ENCODE data around the gene BPTF. TPM values are rescaled to one million over a fixed set of nuclear protein-coding genes. Genes with fewer than 3 reads are reported as not detected.
"Not testable (repeated sequence)": the region's sequence is repeated elsewhere in the genome, so short reads cannot be mapped to it uniquely, and the experiment has no call there.

BPTF gene
- total and polyA plus RNA-seq, 12 donors: 17.3 to 91.6 (median 62.2) TPM

DNA sequence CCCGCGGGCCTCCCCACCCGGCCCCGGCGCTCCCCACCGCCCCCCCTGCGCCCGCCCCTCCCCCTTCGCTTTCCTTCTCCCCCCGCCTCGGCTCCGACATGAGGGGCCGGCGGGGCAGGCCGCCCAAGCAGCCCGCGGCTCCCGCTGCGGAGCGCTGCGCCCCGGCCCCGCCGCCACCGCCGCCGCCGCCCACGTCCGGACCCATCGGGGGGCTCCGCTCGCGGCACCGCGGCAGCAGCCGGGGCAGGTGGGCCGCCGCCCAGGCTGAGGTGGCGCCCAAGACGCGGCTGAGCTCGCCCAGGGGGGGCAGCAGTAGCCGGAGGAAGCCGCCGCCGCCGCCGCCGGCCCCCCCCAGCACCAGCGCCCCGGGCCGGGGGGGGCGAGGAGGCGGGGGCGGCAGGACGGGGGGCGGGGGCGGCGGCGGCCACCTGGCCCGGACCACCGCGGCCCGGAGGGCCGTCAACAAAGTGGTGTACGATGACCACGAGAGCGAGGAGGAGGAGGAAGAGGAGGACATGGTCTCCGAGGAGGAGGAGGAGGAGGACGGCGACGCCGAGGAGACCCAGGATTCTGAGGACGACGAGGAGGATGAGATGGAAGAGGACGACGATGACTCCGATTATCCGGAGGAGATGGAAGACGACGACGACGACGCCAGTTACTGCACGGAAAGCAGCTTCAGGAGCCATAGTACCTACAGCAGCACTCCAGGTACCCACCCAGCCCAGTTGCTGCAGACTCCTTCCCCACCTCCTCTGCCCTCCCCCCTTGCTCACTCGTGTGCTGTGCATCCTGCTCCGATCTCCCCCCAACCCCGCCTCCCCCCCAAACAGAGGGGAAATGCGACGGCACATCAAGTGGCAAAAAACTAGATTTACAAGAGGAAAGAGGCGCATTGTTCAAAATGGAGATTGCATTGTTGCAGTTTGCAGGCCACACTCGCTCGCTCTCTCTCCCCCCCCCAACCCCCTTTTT is 611 bp downstream of the BPTF start:
- H3K9me3 ChIP-seq (replicated peaks in 1 of 3); H3K36me3 ChIP-seq (replicated peaks in 1 of 2); intact Hi-C loops (cut with DNase I); H3K27me3 ChIP-seq: not testable (repeated sequence)
- DNase-seq: peak; percentile 30 to 63 (median 38)
- Histone ChIP-seq H3K4me1 (replicated peaks in 1 of 2) (peaks cover 18 to 48% of the 10 kb centered on the region in 2 donors), H3K4me3 (peak overlapping the region in 3 of 4 donors; percentile 28 to 93 (median 62)), H3K27ac (peak overlapping the region in 4 of 5 donors; percentile 70 to 100 (median 93))
- TF ChIP-seq POLR2A (IDR thresholded peaks at IDR 0.05): peak in 1 of 2 donors; percentile 51
- WGBS, 4 donors: 0 to 1% (median 1%) methylated on average over 23 to 92 of the region's 94 CpGs

DNA sequence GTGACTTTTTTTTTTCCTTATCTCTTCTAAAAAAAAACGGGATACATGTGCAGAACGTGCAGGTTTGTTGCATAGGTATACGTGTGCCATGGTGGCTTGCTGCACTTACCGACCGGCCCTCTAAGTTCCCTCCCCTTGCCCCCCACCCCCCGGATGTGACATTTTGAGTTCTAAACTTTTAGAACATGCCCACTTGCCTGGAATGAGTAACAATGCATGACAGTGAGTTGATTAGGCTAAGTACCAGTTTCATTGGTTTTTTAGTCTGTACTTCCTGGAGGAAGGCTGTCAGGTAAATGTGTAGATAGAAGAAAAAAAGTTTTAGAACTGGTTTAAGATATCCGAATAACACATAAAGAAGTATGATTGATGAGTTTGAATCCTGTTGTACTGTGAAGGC is 4.0 kb downstream of the BPTF start:
- no peak overlapping the region for H3K27ac ChIP-seq
- intact Hi-C loops (cut with DNase I): no loop called here
- no peaks in the 10 kb centered on the region for H3K9me3 ChIP-seq (replicated peaks in 1 of 3)
- TF ChIP-seq, protein P1, sequence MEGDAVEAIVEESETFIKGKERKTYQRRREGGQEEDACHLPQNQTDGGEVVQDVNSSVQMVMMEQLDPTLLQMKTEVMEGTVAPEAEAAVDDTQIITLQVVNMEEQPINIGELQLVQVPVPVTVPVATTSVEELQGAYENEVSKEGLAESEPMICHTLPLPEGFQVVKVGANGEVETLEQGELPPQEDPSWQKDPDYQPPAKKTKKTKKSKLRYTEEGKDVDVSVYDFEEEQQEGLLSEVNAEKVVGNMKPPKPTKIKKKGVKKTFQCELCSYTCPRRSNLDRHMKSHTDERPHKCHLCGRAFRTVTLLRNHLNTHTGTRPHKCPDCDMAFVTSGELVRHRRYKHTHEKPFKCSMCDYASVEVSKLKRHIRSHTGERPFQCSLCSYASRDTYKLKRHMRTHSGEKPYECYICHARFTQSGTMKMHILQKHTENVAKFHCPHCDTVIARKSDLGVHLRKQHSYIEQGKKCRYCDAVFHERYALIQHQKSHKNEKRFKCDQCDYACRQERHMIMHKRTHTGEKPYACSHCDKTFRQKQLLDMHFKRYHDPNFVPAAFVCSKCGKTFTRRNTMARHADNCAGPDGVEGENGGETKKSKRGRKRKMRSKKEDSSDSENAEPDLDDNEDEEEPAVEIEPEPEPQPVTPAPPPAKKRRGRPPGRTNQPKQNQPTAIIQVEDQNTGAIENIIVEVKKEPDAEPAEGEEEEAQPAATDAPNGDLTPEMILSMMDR (IDR thresholded peaks at IDR 0.05): no peak
- no peak for TF ChIP-seq POLR2A (IDR thresholded peaks at IDR 0.05)
- no peak overlapping the region for H3K4me3 ChIP-seq
- no peaks in the 10 kb centered on the region for H3K27me3 ChIP-seq
- H3K4me1 ChIP-seq (replicated peaks in 1 of 2): peaks cover 22 to 62% of the 10 kb centered on the region in 2 donors
- H3K36me3 ChIP-seq (replicated peaks in 1 of 2): no peaks in the 10 kb centered on the region
- no peak for DNase-seq
- 31 to 42% (median 31%) methylated on average over 7 of the region's 7 CpGs for WGBS, 4 donors

DNA sequence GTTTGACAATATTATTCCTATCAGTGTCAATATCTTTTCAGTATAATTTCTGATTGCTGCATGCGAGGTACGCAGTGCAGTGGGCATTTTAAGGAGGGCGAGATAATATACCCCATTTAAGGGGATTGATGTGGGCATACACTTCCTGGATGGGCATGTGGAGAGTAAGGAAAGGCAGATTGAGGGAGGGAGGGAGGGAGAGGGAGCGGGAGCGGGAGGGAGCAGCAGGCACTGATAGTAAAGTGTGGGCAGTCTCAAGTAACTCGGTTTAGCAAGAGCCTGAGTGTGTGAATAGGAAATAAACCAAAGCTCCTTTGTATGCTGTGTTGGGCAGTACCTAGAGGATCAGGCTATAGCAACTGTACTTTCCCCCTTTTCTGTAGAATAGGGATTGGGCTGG is 5.1 kb downstream of the BPTF start:
- H3K27me3 ChIP-seq: no peaks in the 10 kb centered on the region
- H3K36me3 ChIP-seq (replicated peaks in 1 of 2): no peaks in the 10 kb centered on the region
- intact Hi-C loops (cut with DNase I): no loop called here
- peak overlapping the region in 1 of 5 donors; percentile 20 for H3K27ac ChIP-seq
- 38 to 55% (median 51%) methylated on average over 6 of the region's 6 CpGs for WGBS, 4 donors
- no peak for TF ChIP-seq POLR2A (IDR thresholded peaks at IDR 0.05)
- peak in 1 of 7 donors; percentile 14 for DNase-seq
- H3K4me1 ChIP-seq (replicated peaks in 1 of 2): peaks cover 22 to 61% of the 10 kb centered on the region in 2 donors
- H3K4me3 ChIP-seq: no peak overlapping the region
- no peaks in the 10 kb centered on the region for H3K9me3 ChIP-seq (replicated peaks in 1 of 3)

DNA sequence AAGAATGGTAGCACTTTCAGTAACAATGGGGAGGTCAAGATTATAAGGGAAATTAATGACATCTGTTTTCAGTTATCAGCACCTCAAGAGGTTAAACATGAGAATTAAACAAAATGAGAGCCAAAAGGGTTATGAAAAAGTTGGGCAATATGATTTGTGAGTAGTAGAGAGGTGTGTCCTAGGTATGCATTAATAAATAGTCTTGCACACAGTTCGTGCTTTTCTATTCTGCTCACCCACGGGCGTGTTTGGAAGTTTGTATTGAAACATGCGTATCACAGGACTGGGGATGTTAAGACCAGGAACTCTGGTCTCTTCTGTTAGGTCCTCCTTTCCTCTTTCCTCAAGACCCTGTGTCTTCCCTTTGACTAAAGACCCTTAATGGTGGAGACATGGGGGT is 6.0 kb downstream of the BPTF start:
- intact Hi-C loops (cut with DNase I): no loop called here
- no peaks in the 10 kb centered on the region for H3K27me3 ChIP-seq
- no peak overlapping the region for H3K4me3 ChIP-seq
- 82 to 94% (median 86%) methylated on average over 4 of the region's 4 CpGs for WGBS, 4 donors
- peak in 1 of 7 donors; percentile 5 for DNase-seq
- TF ChIP-seq POLR2A (IDR thresholded peaks at IDR 0.05): no peak
- TF ChIP-seq, protein P1 (IDR thresholded peaks at IDR 0.05): no peak
- no peak overlapping the region for H3K27ac ChIP-seq
- H3K4me1 ChIP-seq (replicated peaks in 1 of 2): peaks cover 25 to 69% of the 10 kb centered on the region in 2 donors
- H3K36me3 ChIP-seq (replicated peaks in 1 of 2): no peaks in the 10 kb centered on the region
- no peaks in the 10 kb centered on the region for H3K9me3 ChIP-seq (replicated peaks in 1 of 3)

DNA sequence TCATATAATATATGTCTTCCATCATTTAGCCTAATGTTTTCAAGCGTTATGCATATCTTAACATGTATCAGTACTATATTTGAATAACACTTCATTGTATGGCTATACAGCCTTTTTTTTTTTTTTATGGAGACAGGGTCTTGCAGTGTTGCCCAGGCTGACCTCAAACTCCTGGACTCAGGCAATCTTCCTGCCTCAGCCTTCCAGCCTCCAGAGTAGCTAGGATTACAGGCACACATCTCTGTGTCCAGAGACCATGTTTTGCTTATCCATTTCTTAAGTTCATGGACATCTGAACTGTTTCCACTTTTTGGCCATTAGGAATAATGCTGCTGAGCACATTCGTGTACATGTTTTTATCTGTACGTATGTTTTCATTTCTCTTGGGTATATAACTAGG is 7.8 kb downstream of the BPTF start:
- intact Hi-C loops (cut with DNase I): no loop called here
- no peak for DNase-seq
- Histone ChIP-seq H3K4me3 (no peak overlapping the region), H3K27ac (no peak overlapping the region), H3K27me3 (no peaks in the 10 kb centered on the region), H3K9me3 (replicated peaks in 1 of 3) (no peaks in the 10 kb centered on the region), H3K4me1 (replicated peaks in 1 of 2) (peaks cover 16 to 57% of the 10 kb centered on the region in 2 donors), H3K36me3 (replicated peaks in 1 of 2) (no peaks in the 10 kb centered on the region)
- 88 to 97% (median 91%) methylated on average over 3 of the region's 3 CpGs for WGBS, 4 donors
- no peak for TF ChIP-seq POLR2A (IDR thresholded peaks at IDR 0.05)
- TF ChIP-seq, protein P1 (IDR thresholded peaks at IDR 0.05): no peak

All from adrenal gland (tissue), 12 donors.